Measurements from ENCODE around the gene ABRACL. TPM values are rescaled to one million over a fixed set of nuclear protein-coding genes. Genes with fewer than 3 reads are reported as not detected.

ABRACL gene
- total and polyA plus RNA-seq, 2 donors (not counting 1 experiment from before 2014, with no cell fraction given) = 19.7 to 49.8 TPM

DNA sequence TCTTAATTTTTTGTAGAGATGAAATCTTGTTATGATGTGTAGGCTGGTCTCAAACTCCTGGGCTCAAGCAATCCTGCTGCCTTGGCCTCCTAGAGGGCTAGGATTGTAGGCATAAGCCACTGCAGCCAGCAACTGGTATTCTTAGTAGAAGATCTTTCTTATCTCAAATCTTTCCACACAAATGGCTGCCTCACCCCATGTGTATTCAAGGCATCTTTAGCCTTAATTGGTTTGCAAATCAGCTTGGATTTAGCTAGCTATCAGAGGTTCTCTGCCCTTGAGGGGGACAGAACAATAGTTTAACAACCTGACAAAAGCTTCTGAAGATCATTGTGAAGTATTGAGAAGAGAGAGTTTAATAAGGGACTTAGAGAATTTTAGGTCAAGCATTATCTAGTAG lies 17.9 kb upstream of the ABRACL start:
- H3K9ac ChIP-seq (ENCODE audit: insufficient read depth, low read length) = no peak overlapping the region
- no peaks in the 10 kb centered on the region for H3K79me2 ChIP-seq (ENCODE audit: control insufficient read depth, insufficient read depth, low read length)
- H3K9me3 ChIP-seq (ENCODE audit: control insufficient read depth, insufficient read depth, low read depth, low read length) = no peaks in the 10 kb centered on the region
- no peaks in the 10 kb centered on the region for H3K36me3 ChIP-seq (ENCODE audit: control insufficient read depth, insufficient read depth, low read length)
- H3K4me2 ChIP-seq (ENCODE audit: extremely low read depth, insufficient read depth, low read length) = no peak overlapping the region
- no peaks in the 10 kb centered on the region for H3K4me1 ChIP-seq (ENCODE audit: control insufficient read depth, extremely low read depth, insufficient read depth, low read length)
- H2AFZ ChIP-seq (ENCODE audit: low read length) = no peak overlapping the region
- H3K27me3 ChIP-seq (ENCODE audit: control insufficient read depth, insufficient read depth, low read length) = no peaks in the 10 kb centered on the region
- no peak for DNase-seq (ENCODE audit: low read depth in 2 of 2)
- H3K4me3 ChIP-seq (replicated peaks in 1 of 4; ENCODE audit: control extremely low read depth in 1 of 4, insufficient read depth in 1 of 4, low read depth in 3 of 4, low read length in 4 of 4) = no peak overlapping the region
- TF ChIP-seq EZH2 (IDR thresholded peaks at IDR 0.05; ENCODE audit: low read length, missing control alignments) = no peak
- TF ChIP-seq, protein P1, sequence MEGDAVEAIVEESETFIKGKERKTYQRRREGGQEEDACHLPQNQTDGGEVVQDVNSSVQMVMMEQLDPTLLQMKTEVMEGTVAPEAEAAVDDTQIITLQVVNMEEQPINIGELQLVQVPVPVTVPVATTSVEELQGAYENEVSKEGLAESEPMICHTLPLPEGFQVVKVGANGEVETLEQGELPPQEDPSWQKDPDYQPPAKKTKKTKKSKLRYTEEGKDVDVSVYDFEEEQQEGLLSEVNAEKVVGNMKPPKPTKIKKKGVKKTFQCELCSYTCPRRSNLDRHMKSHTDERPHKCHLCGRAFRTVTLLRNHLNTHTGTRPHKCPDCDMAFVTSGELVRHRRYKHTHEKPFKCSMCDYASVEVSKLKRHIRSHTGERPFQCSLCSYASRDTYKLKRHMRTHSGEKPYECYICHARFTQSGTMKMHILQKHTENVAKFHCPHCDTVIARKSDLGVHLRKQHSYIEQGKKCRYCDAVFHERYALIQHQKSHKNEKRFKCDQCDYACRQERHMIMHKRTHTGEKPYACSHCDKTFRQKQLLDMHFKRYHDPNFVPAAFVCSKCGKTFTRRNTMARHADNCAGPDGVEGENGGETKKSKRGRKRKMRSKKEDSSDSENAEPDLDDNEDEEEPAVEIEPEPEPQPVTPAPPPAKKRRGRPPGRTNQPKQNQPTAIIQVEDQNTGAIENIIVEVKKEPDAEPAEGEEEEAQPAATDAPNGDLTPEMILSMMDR (conservative IDR thresholded peaks at IDR 0.05 in 1 of 2, IDR thresholded peaks at IDR 0.05 in 1 of 2; ENCODE audit: low read depth in 1 of 2, low read length in 2 of 2) = no peak
- H3K27ac ChIP-seq (ENCODE audit: insufficient read depth, low read length) = no peak overlapping the region
- no peaks in the 10 kb centered on the region for H4K20me1 ChIP-seq (ENCODE audit: control insufficient read depth, extremely low read depth, insufficient read depth, low read length)

DNA sequence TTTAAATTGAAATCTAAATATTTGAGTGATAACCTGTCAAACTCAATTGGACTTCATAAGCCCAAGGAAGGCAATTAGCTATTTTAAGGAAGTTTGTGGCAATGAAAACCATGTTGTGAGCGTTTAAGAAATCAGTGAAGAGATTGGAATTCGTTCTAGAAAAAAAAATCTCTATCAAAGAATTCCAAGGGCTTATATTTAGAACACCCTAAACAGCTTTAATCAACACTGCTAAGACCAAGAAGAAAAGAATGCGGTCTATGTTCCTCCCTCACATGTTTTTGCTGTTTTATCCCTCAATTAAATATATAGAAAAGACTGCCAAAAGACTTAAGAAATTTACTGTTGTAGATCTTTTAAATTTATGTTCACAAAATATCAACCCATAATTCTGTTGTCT lies 16.6 kb upstream of the ABRACL start:
- Histone ChIP-seq H3K9ac (ENCODE audit: insufficient read depth, low read length) (no peak overlapping the region), H3K4me1 (ENCODE audit: control insufficient read depth, extremely low read depth, insufficient read depth, low read length) (no peaks in the 10 kb centered on the region), H3K79me2 (ENCODE audit: control insufficient read depth, insufficient read depth, low read length) (no peaks in the 10 kb centered on the region), H3K27ac (ENCODE audit: insufficient read depth, low read length) (no peak overlapping the region), H2AFZ (ENCODE audit: low read length) (no peak overlapping the region), H3K9me3 (ENCODE audit: control insufficient read depth, insufficient read depth, low read depth, low read length) (no peaks in the 10 kb centered on the region), H4K20me1 (ENCODE audit: control insufficient read depth, extremely low read depth, insufficient read depth, low read length) (no peaks in the 10 kb centered on the region), H3K4me3 (replicated peaks in 1 of 4; ENCODE audit: control extremely low read depth in 1 of 4, insufficient read depth in 1 of 4, low read depth in 3 of 4, low read length in 4 of 4) (no peak overlapping the region), H3K27me3 (ENCODE audit: control insufficient read depth, insufficient read depth, low read length) (no peaks in the 10 kb centered on the region), H3K36me3 (ENCODE audit: control insufficient read depth, insufficient read depth, low read length) (no peaks in the 10 kb centered on the region), H3K4me2 (ENCODE audit: extremely low read depth, insufficient read depth, low read length) (no peak overlapping the region)
- no peak for DNase-seq (ENCODE audit: low read depth in 2 of 2)
- TF ChIP-seq EZH2 (IDR thresholded peaks at IDR 0.05; ENCODE audit: low read length, missing control alignments) = no peak
- TF ChIP-seq, protein P1 (conservative IDR thresholded peaks at IDR 0.05 in 1 of 2, IDR thresholded peaks at IDR 0.05 in 1 of 2; ENCODE audit: low read depth in 1 of 2, low read length in 2 of 2) = no peak

DNA sequence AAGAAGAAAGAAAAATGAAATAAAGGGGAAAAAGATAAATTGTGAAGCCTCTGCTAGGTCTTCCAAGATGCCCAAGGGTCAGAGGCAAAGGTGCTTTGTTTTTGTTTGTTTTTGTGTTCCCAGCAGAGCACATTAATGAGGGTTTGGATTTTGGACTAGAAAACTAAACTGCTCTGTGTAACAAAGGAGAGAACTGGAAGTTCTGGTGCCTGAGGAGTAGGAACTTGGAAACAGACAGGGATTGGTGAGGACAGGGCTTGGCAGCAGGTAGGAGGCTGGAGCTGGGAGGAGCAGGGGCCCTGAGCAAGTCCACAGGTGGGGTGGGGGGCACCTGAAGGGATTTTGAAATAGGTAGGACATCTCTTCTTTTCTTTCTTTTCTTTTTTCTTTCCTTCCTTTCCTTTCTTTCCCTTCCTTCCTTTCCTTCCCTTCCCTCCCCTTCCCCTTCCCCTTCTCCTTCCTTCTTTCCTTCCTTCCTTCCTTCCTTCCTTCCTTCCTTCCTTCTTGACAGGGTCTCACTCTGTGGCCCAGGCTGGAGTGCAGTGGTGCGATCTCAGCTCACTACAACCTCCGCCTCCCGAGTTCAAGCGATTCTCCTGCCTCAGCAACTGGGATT lies 15.3 kb upstream of the ABRACL start:
- Histone ChIP-seq H4K20me1 (ENCODE audit: control insufficient read depth, extremely low read depth, insufficient read depth, low read length) (no peaks in the 10 kb centered on the region), H3K27me3 (ENCODE audit: control insufficient read depth, insufficient read depth, low read length) (no peaks in the 10 kb centered on the region), H3K4me3 (replicated peaks in 1 of 4; ENCODE audit: control extremely low read depth in 1 of 4, insufficient read depth in 1 of 4, low read depth in 3 of 4, low read length in 4 of 4) (no peak overlapping the region), H3K27ac (ENCODE audit: insufficient read depth, low read length) (no peak overlapping the region), H3K4me1 (ENCODE audit: control insufficient read depth, extremely low read depth, insufficient read depth, low read length) (no peaks in the 10 kb centered on the region), H3K9ac (ENCODE audit: insufficient read depth, low read length) (no peak overlapping the region), H3K36me3 (ENCODE audit: control insufficient read depth, insufficient read depth, low read length) (no peaks in the 10 kb centered on the region), H3K9me3 (ENCODE audit: control insufficient read depth, insufficient read depth, low read depth, low read length) (no peaks in the 10 kb centered on the region), H3K4me2 (ENCODE audit: extremely low read depth, insufficient read depth, low read length) (no peak overlapping the region), H2AFZ (ENCODE audit: low read length) (no peak overlapping the region), H3K79me2 (ENCODE audit: control insufficient read depth, insufficient read depth, low read length) (no peaks in the 10 kb centered on the region)
- no peak for DNase-seq (ENCODE audit: low read depth in 2 of 2)
- TF ChIP-seq EZH2 (IDR thresholded peaks at IDR 0.05; ENCODE audit: low read length, missing control alignments) = no peak
- TF ChIP-seq, protein P1 (conservative IDR thresholded peaks at IDR 0.05 in 1 of 2, IDR thresholded peaks at IDR 0.05 in 1 of 2; ENCODE audit: low read depth in 1 of 2, low read length in 2 of 2) = no peak
